HG03565 (cell line): ENCODE results near the gene ACOX2.

Experiments used
- ATAC-seq: cut with Tn5 transposase; IDR thresholded peaks from one replicate; pipeline ENCODE4 v1.9.1; 2021; ENCODE audit warnings: mild to moderate bottlenecking, moderate library complexity; ENCODE audit not compliant: unreplicated experiment

The ACOX2 gene

GRCh38 chr3:58536501-58537411 is at the start of gene ACOX2:
Gene ACOX2 (minus strand): TSS chr3:58537190. CDS start chr3:58535106, 2,084 bp downstream.
- ATAC-seq = no peak

DNA sequence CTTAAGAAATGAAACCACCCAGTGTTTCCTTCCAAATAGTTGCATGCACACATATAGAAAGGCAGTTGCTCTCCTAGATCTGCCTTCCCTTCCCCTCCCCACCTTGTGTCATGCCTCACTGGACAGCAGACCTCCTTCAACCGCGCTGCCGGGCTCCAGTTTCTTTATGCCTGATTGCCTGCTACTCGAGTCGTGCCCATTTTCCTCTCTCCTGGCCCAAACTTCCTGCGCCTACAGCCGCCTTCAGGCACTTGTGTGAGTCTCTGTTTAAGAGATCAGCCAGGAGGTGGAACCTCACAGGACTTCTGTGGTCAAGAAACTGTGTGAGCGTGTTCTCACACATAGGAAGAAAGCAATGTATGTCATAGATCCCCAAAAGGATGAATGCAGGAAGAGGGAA is 49.0 kb upstream of the ACOX2 start:
- ATAC-seq = no peak

- ATAC-seq = peak; percentile 82
Measured at GRCh38 chr3:58585005-58585786, 48.2 kb upstream of the ACOX2 start.

DNA sequence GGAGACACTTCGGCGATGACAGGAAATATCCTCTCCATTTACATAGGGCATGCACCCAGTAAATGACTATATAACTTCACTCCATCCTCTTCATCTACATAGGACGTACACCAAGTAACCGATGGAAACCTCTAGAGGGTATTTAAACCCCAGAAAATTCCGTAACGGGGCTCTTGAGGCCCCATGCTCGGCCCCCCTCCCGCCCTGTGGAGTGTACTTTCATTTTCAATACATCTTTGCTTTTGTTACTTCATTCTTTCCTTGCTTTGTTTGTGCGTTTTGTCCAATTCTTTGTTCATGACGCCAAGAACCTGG is 47.7 kb upstream of the ACOX2 start:
- ATAC-seq = no peak

GRCh38 chr3:58581328-58582091 is 44.5 kb upstream of the ACOX2 start:
- no peak for ATAC-seq

DNA sequence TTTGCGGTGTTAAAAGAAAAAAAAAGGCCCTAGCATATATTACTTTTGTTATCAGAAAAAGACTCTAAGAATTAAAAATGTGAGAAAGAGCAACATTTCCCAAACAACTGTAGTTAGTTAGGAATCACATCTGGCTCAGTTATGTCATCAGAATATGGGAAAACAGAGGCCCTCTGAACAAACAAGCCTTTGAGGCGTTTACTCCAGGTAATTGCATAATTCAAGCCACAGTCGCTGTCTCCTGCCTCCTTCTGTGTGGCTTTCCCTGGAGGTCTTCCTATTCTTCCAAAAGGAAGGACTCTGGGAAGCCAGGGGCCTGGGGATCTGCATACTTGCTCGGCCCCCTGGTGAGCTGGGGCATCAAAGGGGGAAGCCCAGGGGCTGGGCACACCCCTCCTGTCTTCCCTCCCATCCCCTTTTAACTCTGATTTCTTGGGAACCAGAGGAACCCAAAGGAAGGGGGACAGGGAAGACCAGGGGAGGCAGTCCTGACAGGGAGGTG is 43.9 kb upstream of the ACOX2 start:
- no peak for ATAC-seq

DNA sequence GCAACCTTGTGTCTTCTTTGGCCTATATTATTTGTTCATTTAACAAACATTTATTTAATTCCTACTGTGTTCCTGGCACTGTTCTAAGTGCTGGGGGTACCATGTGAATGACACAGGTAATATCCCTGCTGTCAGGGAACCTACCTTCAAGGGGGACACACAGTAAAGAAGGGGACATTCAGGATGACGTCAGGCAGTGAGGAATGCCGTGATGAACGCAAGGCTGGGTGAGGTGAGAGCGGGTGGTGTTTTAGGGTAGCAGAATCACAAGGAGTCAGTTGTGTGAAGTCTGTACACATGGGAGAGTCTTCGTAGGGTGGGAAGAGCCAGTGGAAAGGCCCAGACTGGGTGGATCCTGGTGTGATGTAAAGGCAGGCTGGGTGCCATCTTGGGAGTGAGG is 41.9 kb upstream of the ACOX2 start:
- no peak for ATAC-seq

- no peak for ATAC-seq
Measured at GRCh38 chr3:58577269-58577821, 40.4 kb upstream of the ACOX2 start, which contains the start of gene FAM107A. Gene FAM107A (minus strand): TSS chr3:58577391. CDS start chr3:58569860, 7,531 bp downstream.

GRCh38 chr3:58576716-58577115 is 39.7 kb upstream of the ACOX2 start:
- ATAC-seq = no peak

DNA sequence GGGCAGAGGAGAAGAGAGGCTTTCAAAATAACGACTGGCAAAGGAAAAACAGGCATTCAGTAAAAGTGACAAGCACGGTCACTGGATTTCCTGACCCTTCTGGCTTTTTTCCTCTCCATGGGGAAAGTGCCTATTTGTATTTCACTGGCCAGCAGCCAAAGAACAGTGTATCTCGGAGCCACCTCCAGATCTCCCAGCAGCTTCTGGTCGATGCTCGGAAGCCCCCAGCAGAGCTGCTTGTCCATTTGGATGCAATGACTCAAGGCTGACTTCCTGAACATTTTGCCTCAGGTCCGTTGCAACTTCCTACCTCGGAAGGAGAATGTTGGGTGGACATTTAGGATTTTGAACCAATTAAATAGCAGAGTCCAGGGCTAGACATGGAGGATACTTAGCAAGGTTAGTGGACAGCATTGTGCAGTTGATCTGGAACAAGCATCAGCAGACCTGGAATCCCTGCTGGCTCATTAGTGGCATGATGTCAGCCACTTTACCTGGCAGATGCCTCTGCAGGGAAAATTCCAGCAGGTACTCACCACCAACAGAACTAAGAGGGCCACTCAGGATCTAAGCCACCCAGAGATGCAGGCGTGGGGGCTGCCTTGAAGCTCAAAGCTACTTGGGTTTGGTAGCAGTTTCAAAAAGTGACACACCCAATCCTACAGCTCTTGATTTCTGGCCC is 39.1 kb upstream of the ACOX2 start:
- no peak for ATAC-seq

- no peak for ATAC-seq
Measured at GRCh38 chr3:58574682-58575081, 37.7 kb upstream of the ACOX2 start.

GRCh38 chr3:58574106-58574505 is 37.1 kb upstream of the ACOX2 start:
- no peak for ATAC-seq

- no peak for ATAC-seq
Measured at GRCh38 chr3:58573640-58574039, 36.6 kb upstream of the ACOX2 start.

- no peak for ATAC-seq
Measured at GRCh38 chr3:58572634-58573230, 35.7 kb upstream of the ACOX2 start.

- no peak for ATAC-seq
Measured at GRCh38 chr3:58572013-58572633, 35.1 kb upstream of the ACOX2 start.

- ATAC-seq = no peak
Measured at GRCh38 chr3:58570851-58571250, 33.9 kb upstream of the ACOX2 start.

GRCh38 chr3:58569287-58570001 is 32.5 kb upstream of the ACOX2 start:
- ATAC-seq = no peak

DNA sequence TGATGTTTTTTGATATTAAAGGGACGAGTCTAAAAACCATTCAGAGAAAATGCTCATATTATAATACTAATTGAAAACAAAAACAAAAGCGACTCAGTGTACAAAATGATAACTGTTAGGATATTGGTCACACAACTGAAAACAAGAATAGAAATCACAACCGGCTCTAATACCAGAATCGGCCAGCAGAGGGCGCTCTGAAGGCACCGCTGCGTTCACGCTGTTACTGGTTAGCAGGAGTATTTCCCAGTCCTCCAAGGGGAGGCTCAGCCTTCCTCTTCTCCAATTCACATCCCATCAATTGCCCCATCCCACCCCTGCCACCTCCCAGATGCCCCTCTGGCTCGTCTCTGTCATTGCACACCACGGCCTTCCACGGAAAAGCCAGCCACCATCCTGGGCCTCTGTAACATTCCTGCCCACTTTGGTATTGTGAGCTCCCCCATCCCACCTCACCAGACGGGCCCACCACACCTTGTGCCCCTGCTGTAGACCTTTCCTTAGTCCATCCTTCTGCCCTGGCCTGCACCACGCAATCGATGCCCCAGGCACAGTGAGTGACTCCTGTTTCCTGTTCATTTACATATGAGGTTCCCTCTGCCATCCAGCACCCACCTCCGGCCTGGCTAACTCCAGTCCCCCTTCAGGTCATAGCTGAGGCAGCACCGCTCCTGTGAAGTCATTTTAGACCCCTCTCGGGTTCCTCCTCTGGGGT is 31.7 kb upstream of the ACOX2 start:
- no peak for ATAC-seq
